GM12874 (cell line): ENCODE data around the gene WDR76.

ENCODE experiments used
- CTCF ChIP-seq: IDR thresholded peaks from 2 replicates; pipeline ENCODE4 v1.5.1; 2011; ENCODE audit warnings: low read depth, mild to moderate bottlenecking, control low read depth, low read length, moderate library complexity; ENCODE audit not compliant: insufficient read depth

Gene WDR76

DNA sequence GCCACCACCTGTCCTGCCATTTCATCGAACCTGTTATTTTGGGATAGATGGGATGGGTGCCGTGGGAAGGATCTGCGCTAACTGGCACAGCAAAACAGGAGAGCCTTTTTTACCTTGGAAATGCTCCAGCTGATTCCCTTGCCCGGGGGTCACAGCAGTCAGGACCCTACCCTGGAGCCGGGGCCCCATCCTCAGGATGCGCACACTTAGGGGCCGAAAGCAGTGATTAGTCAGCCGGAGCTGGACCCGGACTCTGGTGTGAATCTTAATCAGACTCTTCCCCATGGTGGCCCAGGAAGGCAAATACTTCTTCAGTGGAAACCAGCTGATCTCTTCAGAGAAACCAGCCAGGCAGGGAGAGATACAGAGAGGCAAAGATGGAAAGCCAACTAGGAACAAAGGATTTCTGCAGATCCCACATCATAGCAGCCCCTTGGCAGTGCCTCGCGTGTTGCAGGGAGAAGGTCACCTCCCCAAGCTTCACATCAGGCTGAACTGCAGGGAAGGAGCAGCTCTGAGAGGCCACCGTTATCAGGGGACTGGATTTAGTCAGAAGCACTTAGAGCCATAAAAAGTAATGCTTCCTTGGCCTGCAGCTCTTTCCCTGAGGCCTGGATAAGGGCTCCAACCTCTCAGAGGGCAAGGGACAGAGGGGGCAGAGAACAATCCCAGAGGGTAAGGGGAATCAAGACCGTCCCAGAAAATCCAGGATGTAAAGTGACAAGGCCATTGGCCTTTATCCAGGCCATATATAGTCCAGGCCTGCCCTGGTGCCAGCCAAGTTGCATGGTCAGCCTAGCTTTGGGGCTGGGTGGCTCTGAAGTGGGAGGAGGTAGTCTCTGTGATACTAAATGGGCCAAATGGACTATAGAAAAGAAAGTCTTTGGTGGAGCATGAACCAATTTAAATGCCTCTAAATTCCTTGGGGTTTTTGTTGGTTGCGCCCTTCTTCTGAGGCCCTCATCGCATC, 52.9 kb downstream of the WDR76 start:
- TF ChIP-seq CTCF = no peak

DNA sequence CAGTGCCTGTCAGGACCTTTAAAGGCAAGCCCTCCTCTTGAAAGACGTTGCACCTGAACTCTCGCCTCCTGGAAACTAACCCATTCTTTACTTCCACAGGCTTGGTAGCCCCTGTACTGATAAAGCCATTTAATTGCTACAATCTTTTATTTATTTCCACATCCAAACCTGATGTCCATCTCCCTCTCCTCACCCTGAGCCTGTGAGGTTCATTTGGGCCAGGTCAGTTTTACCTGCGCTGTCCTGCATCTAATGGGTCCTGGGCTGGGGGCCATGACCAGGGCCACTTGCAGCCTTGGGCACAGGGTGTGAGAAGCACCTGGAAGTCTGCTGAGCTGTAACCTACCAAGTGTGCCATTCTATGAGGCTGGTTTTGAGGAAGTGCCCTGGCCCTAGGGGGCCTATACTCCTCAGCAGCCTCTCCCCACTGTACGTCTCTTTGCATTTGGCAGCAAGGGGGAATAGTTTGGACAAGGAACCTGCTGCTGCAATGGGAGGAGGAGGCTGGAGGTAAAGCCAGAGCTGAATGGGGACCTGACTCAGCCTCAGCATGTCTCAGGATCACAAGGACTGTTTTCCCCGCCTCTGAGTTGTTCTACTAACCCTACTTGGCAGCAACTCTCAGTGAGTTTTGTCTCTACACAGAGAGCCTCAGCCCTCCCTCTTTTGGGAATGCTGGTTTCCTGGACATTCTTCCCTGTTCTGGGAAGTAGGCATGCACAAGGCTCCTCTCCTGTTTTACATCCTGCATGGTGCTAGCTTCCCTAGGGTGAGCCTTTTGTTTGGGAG, 53.8 kb downstream of the WDR76 start:
- TF ChIP-seq CTCF = no peak

DNA sequence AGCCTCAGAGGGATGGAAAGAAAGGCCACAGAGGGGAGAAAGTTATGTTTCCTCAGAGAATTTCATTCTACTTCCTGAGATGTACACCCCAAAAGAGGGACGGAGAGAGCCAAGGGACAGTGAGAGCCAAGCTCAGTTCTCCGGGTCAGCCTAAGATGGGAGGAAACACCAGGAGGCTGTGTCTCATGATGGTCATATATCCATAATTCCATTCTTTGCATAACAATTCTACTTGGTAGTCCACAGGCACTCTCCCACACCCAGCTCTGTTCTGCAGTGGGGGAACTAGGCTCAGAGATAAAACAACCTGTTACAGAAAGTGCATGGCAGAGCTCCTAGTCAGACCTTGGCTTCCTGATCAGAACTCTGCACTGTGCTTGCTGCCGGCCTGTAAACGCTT, 54.4 kb downstream of the WDR76 start:
- no peak for TF ChIP-seq CTCF

DNA sequence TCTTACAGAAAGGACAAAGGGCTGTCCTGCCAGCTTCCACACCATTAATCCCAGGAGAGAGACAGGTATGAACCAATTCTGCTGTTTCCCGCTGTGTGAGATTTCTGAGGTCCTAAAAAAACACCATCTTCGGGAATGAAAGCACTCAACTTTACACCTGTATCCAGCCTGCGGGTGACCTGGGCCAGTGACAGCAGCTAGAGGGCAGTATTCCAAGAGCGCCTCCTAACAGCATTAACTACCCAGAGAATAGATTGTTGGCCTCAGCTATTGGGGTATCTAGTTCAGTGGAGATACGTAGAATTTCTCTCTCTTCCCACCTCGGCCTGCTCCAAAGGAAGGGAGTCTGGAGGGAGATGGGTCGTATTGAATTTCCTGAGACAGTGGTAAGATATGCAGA, 55.1 kb downstream of the WDR76 start:
- peak; percentile 46 for TF ChIP-seq CTCF

DNA sequence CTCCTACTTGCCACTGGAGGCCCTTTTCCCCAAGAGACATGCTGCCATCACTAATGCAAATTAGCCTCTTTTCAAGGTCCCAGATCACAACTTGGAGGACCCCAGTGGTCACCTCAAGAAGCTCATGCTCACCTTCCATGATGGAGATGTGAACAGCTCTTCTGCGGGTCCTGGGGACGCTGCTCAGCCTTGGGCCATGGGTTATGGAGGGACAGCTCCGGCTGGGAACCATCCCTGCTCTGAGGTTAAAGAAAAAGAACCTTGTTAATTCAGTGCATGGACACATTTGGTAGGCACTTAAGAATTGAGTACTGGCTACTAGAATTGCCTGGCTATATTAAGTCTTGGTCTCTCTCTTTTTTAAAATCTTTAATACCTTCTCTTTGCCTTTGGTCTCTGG, 56.8 kb downstream of the WDR76 start:
- no peak for TF ChIP-seq CTCF

DNA sequence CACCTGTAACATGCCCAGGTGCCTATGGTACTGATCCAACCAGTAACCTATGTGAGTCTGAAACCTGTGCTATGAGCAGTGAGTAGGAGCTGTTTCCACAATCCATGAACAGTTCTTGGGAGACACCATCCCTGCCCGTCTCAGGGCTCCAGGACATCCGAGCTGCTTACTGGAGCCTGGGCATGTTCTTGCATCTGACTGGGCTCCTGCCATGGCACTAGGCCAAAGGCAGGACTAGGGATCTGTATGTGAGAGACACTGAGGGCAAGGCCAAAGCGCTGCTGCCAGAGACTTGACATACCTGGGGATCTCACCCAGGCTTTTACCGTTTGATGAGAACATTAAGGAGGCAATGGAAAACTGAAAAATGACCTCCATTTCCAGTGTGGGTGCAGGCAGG, 59.8 kb downstream of the WDR76 start:
- no peak for TF ChIP-seq CTCF

- no peak for TF ChIP-seq CTCF
Observed at GRCh38 chr15:43887901-43888300, 61.1 kb downstream of the WDR76 start.
